Pericardium fibroblast (primary cell): ENCODE results near the gene ADH6. TPM values are rescaled to one million over a fixed set of nuclear protein-coding genes. Genes with fewer than 3 reads are reported as not detected.

ENCODE experiments used
- total RNA-seq: library from RNA; depleted of rRNA; stranded (reverse); fragments of >200 nt; gene quantifications from 2 replicates; pipeline ENCODE4 v1.2.3, GENCODE V29; 2015

ADH6 gene
- under 0.01 and 1.5 TPM in 2 replicates for total RNA-seq

GRCh38 chr4:99219072-99219471 is at the start of gene ADH6:
Gene ADH6 (minus strand): TSS chr4:99219246. CDS start chr4:99219152, 94 bp downstream.

Other genes starting within 250 kb of the ADH6 start
- 26.8 and 39.4 TPM in 2 replicates for gene METAP1, start 223.5 kb downstream of the ADH6 start, total RNA-seq
- gene ADH5, start 130.5 kb downstream of the ADH6 start, total RNA-seq = 206 and 246 TPM in 2 replicates
- gene ADH4, start 74.9 kb downstream of the ADH6 start, total RNA-seq = not detected in 2 replicates
- not detected in 2 replicates for gene ADH1A, start 71.7 kb upstream of the ADH6 start, total RNA-seq
- 64.5 and 317 TPM in 2 replicates for gene ADH1B, start 102.2 kb upstream of the ADH6 start, total RNA-seq
- gene ADH1C, start 133.5 kb upstream of the ADH6 start, total RNA-seq = 1.3 and 10.9 TPM in 2 replicates
- gene ADH7, start 216.1 kb upstream of the ADH6 start, total RNA-seq = not detected in 2 replicates